A204.1 (cell line): ENCODE data around the gene NOS1AP.
A peak's percentile ranks its signal among the peaks of the same experiment; 100 is the strongest.

ENCODE experiments used
- FAIRE-seq: peaks from 2 replicates; lab custom pipeline; 2012; peaks lifted over from hg19 to GRCh38; lab: Jason Lieb, UNC

The NOS1AP gene

DNA sequence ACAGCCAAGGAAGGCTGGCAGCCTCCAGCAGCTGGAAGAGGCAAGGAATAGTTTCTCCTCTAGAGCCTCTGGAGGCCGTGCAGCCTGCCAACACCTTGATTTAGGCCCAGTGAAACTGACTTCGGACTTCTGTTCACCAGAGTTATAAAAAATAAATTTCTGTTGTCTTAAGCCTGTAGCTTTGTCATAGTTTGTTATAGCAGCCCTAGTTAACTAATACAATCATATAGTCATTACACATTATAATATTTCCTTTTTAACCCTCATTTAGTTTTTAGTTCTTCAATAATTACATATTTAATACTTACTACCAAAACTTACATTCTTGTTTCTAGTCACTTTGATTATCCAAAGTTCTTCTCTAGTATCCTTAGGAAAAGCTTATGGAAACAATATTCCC lies 20.3 kb downstream of the NOS1AP start:
- peak; percentile 14 for FAIRE-seq

DNA sequence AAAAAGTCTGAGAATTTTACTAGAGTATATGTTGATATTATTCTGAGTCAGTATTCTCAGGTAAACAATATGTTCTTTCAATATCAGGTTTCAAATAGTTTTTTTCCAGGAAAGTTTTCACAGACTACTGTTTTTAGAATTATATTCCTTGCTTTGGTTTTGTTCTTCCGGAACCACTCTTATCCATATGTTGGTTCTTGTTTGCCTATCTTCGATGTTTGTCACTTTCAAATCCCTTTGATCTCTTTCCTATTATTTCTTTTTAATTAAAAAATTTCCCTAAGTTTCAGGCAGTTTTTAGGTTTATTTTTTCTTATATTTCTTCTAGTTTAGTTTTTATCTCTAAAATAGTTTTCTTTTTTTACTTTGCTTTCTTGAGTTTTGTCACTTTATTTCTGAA lies 20.9 kb downstream of the NOS1AP start:
- FAIRE-seq: peak; percentile 61

DNA sequence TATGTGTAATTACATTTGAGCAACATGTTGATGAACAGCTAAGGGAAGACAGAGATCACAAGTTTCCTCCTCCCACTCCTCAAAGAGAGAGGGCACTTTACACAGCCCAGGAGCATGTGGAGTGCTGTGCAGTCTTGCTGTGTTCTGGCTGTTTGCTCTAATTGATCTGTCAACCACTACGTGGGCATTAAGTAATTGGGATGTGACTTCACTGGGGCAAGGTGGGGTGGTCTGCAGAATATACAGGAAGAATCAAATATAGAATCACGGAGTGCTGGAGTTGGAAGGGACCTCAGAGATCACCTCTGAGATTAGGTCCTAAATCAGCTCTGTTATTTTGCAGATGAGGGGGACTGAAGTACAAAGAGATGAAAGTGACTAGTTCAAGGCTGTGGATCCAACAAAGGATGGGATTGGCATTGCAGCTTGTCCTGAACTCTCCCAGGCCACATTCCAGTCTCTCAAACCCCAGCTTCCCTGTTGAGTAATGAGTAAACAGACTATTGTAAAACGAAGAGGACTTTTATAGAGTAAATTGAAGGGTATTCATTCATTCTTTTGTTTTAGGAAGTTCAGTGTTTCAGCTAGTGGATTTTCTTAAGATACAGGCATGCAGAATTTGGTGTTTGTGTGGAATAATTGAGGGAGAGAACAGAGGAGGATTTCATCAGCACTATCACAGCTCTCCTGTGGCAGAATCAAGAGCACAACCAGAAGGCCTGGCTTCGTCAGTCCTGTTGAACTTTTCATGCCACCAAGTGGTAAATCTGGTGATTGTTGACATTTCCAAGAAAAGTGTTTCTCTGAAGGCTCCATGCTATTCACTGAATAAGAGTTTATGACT lies 22.4 kb downstream of the NOS1AP start:
- no peak for FAIRE-seq

DNA sequence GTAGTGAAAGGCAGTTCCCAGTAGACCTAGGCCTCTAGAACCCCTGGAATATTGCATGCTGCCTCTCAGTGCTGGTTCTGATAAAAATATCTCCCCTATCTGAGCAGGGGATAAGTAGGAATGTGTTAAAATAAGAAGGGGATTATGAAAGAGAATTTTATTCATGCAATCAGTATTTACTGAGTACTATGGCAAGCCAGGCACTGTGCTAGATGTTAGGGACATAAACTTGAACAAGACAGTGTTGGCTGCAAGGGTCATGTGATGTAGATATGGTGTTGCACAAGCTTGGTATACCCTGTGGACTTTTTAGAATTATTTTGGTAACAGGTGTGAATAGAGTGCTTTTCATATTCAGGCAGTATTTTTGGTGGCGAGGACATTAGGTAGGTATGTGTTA lies 23.6 kb downstream of the NOS1AP start:
- no peak for FAIRE-seq

DNA sequence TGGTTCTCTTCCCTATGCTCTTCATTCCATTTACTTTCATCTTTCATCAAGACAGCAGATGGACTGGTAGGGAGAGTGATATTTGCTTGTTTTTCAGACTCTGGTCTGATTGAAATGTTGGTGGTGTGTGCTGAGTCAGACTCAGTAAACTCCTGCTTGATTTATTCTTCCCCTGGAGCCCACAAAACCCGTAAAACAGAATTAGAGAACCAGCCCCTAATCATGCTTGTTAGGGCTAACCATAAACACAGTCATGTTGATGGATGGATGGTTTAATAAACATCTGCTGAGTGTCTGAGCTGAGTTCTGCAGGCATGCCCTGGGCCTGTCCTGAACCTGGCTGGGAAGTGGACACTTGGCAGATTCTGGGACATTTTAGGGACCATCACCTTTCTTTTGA lies 24.8 kb downstream of the NOS1AP start:
- FAIRE-seq: no peak

DNA sequence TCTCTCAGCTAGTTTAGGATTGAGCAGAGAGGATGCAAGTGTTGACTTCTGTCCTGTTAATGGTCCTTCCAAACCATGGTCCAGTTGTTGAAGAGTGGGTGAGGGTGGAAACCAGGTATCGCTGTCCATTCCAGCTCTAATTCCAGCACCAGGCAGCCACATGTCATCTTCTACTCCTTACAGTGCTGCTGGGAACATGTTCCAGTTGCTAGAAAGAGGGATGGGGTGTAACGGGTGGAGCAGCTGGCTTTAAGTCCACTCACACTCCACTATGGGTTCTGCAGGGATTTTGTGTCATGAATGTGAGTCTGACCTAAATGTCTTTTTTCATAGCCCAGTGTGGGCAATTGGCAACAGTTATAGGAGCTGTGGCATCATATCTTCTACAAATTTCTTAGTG lies 25.2 kb downstream of the NOS1AP start:
- FAIRE-seq: no peak

DNA sequence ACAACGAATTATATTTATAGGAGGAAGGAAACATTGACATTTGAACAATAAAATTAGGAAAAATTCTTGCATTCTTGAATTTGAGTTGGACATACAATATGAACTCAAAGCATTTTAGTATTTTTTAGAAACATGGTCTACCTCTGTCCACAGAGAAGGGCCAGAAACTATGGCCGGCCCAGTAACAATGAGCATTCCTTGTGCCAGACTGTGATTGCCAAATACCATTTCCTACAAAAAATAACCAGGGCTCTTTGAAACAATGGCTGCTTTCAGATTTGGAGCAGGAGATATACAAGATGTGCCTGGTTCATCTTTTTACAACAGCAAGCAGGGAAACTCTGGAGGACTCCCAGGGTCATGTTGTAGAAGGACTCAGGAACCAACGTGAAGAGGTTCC lies 38.4 kb downstream of the NOS1AP start:
- no peak for FAIRE-seq

DNA sequence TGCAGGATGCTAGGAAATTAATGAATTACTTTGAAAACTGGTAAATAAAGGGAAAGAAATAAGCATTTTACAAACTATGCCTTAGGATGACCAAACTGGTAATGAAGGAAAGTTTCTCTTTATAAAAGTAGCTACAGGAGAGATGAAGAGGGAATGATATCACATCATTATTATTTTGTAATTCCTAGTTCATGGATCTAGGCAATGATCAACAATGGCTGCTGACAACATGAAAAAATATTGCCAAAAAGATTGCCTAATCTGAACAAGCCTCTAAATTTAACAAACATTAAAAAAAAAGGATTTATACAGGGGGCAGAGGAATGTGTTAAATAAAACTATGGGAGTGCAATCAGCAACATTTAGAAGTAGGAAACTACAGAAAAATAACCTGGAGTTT lies 38.9 kb downstream of the NOS1AP start:
- no peak for FAIRE-seq

DNA sequence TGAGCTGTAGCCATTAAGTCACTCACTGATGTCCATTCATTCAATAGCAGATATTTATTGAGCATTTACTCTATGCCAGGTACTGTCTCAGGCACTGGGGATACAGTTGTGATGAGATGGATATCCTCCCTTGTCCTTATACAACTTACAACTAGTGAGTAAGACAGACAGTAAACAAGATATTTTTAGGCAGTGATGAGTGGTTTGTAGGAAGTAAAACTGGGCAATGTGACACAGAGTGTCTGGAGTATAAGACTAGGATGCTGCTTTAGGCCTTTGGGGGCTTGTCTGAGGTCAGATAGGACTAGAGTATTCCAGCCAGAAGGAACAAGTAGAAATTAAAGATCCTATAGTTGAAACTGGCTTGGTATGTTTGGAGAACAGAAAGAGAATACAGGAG lies 41.4 kb downstream of the NOS1AP start:
- no peak for FAIRE-seq

DNA sequence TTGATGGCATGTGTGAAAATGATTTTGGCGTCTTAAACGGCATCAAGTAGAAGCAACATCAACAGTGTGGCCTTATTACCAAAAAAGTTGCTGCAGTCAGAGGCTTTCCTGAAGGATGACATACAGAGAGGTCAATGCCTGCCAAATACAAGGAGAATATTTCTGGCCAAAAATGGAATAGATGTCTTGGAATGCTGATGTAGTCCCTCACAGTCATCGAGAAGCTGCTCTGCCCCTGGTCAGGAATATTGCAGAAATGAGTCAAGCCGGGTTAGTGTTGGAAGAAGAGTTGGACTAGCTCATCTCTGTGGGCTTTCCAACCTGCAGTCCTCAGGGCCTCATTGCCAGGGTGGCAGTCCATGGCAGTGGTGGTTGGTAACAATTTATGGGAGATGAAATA lies 42.1 kb downstream of the NOS1AP start:
- FAIRE-seq: no peak

DNA sequence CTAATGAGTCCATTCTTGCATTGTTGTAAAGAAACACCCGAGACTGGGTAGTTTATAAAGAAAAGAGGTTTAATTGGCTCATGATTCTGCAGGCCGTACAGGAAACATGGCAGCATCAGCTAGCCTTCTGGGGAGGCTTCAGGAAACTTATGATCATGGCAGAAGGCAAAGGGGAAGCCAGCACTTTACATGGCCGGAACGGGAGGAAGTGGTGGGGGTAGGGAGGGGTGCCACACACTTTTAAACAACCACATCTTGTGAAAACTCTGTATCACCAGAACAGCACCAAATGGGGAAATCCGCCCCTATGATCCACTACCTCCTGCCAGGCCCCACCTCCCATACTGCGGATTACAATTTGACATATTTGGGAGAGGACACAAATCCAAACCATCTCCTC lies 43.9 kb downstream of the NOS1AP start:
- no peak for FAIRE-seq

DNA sequence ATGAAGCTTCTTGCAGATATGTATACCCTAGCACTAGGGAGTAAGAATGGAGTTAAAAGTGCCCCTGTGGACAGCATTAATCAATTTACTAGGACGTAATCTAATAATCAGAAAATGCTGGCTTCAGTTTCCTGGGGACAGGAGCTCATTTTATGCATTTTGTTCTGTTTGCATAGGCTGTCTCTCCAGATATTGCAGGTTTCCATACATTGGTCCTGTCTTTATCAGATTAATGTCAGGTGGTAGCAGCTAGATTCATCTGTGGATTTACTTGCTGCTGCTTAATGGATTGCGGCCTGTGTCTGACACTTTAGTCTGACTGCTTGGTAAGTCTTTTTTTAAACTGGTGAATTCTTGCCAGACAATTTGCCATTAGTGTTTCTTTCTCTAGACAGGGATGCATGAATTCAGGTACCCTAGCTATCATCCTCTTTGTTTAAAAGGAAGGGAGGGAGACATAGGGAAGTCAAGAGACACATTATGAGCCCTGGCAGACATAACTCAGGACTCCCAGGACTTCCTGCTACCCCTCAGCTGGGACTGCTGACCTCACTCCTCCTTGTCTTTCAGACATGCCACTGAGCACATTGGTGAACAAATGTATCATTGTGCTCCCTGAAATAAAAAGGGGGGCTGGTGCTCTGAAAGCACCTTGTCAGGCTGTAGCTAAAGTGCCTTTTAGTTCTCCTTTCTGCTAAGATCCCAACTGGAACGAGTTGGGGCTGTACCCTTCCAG lies 47.7 kb downstream of the NOS1AP start:
- FAIRE-seq: no peak

DNA sequence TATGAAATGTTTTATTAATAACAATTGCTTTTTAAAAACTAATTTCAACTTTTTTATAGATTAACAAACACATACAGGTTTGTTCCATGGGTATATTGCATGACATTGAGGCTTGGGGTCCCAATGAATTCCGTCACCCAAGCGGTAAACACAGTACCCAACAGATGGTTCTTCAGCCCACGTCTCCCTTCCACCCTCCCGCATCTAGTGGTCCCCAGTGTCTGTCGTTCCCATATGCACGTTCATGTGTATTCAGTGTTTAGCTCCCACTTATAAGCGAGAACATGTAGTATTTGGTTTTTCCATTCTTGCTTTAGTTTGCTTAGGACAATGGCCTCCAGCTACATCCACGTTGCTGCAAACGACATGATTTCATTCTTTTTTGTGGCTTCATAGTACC lies 48.6 kb downstream of the NOS1AP start:
- no peak for FAIRE-seq

DNA sequence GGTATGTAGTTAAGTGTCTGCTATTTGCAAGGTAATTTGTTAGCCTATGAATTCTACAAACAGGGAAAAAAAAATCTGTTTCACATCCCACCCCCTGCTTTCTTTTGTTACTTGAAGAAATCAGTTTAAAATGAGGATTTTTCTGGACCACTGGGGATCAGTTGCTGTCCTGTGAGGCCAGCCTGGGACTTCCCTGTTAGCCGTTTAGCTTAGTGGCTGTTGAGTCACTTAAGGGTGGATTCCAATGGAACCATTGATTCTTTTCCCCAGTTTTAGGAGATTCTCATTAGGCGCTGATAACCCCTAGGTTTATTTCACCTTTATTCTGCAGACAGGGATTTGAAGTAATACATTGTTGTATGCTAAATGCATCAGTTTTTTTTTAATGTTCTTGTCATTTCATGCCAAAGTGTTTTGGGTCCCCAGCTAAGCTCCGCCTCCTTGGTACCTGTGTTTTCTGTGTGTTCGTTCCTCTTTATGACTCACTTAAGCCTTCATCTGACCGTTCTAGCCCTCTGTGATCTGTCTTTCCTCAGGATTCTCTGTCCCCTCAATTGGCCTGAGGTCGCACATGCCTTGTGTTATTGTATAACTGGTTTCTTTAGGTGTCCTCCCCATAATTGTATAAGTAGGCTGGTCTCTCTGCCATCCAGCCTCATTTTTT lies 59.3 kb downstream of the NOS1AP start:
- FAIRE-seq: no peak

DNA sequence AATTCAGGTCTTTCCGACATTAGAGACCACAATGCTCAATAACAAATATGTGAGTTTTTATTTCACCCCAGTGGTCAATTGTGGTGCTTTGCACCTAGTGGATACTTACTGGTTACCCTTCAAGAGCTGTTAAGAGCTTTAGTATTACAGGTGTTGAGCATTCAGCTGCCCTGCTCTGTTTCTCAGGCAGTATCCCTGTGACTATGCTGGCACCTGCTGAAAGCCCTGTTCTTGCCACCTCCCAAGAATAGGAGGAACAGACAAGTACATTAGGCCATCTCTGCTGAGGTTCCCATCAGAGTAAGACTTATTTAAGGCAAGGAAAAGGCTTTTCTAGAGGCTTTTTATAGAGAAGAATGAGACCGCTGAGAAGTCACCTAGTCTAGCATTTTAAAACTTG lies 60.8 kb downstream of the NOS1AP start:
- no peak for FAIRE-seq

DNA sequence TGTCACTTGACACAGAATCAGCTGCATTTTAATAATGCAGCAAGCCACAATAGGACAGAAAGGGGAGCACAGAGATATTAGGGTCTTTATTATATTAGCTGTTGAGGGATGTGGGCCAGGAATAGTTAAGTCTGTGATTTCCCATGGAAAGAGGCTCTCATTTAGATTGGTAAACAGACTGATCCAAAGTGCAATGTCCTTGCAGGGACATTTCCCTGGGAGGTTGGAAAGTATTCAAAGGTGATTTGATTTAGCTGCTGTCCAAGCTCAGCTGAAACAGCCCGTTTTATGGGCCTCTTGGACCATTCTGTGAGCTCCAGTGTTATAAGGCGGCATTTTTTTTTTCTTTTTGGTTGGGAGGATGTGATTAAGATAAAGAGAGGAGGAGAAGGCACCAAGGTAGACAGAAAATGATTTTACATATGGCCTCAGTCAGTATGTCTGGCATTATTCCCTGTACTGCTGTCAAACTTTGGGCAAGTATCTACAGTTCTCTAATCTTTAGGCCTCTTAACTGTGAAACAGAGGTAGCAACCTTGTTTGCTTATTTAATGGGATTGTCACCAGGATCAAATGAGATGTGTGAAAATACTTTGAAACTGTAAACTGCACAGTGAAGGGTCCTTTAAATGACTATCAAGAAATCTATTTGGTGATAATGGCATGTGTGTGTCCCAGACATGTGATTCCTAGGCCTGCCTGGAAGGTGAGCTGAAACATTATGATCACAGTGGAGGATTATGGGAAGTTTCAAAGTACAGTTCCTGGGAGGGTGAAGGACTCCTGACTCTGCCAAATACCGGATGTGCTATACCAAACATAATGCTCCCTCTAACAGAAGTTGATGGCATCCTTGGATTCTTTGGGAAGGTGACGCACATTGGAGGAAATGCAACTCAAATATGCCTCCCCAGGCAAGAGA lies 62.2 kb downstream of the NOS1AP start:
- FAIRE-seq: no peak

DNA sequence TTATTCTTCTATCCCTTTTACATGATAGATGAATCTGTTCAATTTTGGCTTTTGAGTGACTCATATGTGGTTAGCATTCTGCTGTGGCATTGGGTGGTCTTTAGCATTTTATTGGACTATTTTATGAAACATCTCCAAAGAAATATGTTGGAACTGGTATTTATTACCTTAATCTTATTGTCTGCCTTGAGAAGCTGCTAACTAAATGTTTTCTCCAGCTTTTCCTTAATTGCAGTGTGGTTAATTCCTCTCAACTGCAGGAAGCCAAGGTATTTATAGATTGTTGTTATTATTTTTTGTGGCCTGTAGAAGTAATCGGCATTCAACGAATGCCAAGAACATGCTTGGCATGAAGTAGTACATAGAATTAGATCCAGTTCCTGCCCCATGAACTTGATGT lies 64.1 kb downstream of the NOS1AP start:
- no peak for FAIRE-seq

DNA sequence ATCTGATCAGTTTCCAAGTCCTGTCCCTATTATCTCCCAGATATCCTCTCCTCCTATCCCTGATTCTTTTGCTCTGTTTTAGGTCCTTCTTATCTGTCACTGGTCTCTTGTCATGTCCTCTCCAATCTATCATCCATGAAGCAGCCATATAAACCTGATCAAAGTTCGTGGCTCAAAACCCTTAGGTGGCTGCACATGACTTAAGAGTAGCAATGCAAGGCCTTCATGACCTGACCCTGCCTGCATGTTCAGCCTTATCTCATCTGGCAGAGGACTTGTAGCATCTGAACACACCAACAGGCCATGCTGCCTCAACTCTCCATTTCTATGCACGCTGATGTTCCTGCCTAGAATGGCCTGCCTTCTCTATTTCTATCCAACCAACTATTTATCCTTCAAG lies 65.2 kb downstream of the NOS1AP start:
- no peak for FAIRE-seq

DNA sequence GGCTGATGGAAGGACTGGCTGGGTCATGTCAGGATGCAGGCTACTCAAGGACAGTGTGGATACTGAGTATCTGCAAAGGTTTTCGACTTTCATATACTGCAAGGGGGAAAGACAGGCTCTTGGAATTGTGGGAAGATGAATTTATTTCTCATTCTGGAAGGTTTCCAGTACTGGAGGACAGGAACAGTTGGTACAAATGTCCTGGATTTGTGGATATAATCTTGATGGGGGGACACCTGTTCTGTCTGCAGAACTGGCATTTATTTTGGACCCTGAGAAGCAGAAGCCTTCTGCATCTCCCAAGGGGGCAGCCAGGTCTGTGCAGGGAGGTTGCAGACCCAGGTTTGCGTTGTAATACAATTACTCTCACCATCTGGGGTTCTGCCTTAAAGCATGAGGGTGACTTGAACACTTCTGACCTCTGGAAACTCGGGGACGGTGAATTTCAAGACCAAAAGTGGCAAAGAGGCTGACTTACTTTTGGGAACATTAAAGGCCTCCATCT lies 65.8 kb downstream of the NOS1AP start:
- no peak for FAIRE-seq

DNA sequence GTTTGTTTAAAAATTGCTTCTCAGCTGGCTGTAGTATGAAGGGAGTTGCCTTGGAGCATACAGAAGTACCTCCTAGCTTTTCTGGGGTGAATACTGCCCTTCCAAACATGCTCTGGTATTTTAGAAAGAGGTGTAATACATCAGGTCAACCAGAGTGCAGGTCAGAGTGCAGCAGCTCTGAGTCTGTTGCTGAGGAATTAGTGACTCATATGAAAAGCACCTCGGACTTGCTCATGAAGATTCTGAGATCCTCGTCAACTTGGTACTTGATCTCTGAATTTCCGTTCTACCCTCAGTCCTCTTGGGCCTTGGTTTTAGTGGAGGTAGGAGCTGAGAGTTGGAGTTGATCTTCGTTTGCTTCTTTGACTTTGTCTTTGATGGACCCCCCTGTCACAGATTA lies 67.3 kb downstream of the NOS1AP start:
- FAIRE-seq: no peak

DNA sequence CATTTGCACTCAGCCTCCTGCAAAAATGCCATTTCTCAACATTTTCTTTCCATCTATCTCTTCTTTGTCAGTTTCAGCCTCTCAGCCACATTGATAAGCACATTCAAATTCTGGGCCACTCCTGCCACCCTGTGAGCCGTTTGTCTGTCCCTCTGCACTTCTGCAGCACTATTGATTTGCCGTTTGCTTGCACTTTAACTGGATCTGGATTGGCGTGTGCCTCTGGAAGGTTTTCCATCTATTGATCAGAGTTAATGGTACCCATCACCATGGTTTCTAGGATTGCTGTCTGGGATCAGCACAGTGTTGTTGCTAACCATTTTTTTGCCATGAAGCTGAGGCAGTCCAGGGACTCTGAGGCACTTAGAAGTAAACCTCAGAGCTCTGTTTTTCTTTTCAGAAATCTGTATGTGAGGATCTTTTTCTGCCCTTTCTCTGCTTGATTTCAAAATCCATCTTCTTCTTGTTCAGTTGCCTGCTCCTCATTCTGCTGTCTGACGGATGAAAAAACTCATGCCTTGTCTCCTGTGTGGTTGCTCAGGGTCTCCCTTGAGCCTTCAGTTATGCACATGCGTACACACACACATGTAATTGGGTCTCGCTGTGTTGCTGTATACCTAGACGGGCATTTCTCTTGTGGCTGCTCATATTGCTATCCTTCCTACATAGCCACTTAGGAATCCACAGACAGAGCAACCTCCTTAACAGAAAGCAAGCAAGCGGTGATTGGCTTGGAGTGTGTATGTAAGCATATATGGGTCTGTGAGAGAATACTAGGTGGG lies 67.9 kb downstream of the NOS1AP start:
- FAIRE-seq: no peak
